Hepatocyte (in vitro differentiated cells): Measurements from ENCODE around the gene STK10. TPM values are rescaled to one million over a fixed set of nuclear protein-coding genes. Genes with fewer than 3 reads are reported as not detected.

Experiments used
- DNase-seq: peaks from one replicate; pipeline ENCODE4 v3.0.0-alpha.2; 2016; ENCODE audit warnings: low spot score
- H2AFZ ChIP-seq: fragments of 200-600 bp; sonication (generic); 2 replicates; pipeline ENCODE4 v1.6.0; 2016; ENCODE audit warnings: antibody characterized with exemption, mild to moderate bottlenecking
- H3K27ac ChIP-seq: fragments of 200-600 bp; sonication (generic); 2 replicates; pipeline ENCODE4 v1.5.1; 2016; ENCODE audit warnings: mild to moderate bottlenecking
- H3K27me3 ChIP-seq: fragments of 200-600 bp; sonication (generic); 2 replicates; pipeline ENCODE4 v1.6.1; 2016
- H3K36me3 ChIP-seq: fragments of 200-600 bp; sonication (generic); replicated peaks from 2 replicates; pipeline ENCODE4 v1.5.1; 2016; ENCODE audit warnings: low read depth; ENCODE audit not compliant: insufficient read depth
- H3K4me1 ChIP-seq: fragments of 200-600 bp; sonication (generic); 2 replicates; pipeline ENCODE4 v1.5.1; 2016; ENCODE audit warnings: mild to moderate bottlenecking, moderate library complexity; ENCODE audit not compliant: insufficient read depth
- H3K4me2 ChIP-seq: fragments of 200-600 bp; sonication (generic); 2 replicates; pipeline ENCODE4 v1.6.0; 2016
- H3K4me3 ChIP-seq: fragments of 200-600 bp; sonication (generic); 2 replicates; pipeline ENCODE4 v1.5.1; 2016; ENCODE audit warnings: mild to moderate bottlenecking
- H3K79me2 ChIP-seq: fragments of 200-600 bp; sonication (generic); 2 replicates; pipeline ENCODE4 v1.6.0; 2017; ENCODE audit warnings: mild to moderate bottlenecking
- H3K9me2 ChIP-seq: fragments of 200-600 bp; sonication (generic); replicated peaks from 2 replicates; pipeline ENCODE4 v1.6.0; 2017; ENCODE audit warnings: mild to moderate bottlenecking; ENCODE audit not compliant: insufficient read depth
- H3K9me3 ChIP-seq: fragments of 200-600 bp; sonication (generic); 2 replicates; pipeline ENCODE4 v1.5.1; 2016; ENCODE audit warnings: low read depth, mild to moderate bottlenecking
- H4K20me1 ChIP-seq: fragments of 200-600 bp; sonication (generic); 2 replicates; pipeline ENCODE4 v1.6.0; 2016; ENCODE audit warnings: mild to moderate bottlenecking; ENCODE audit not compliant: insufficient read depth, poor library complexity, severe bottlenecking
- CTCF ChIP-seq: fragments of 200-600 bp; sonication (generic); IDR thresholded peaks from 2 replicates; pipeline ENCODE4 v1.5.1; 2016; ENCODE audit warnings: antibody characterized with exemption, mild to moderate bottlenecking; ENCODE audit not compliant: poor library complexity
- EZH2 ChIP-seq: fragments of 200-600 bp; sonication (generic); IDR thresholded peaks from 2 replicates; pipeline ENCODE4 v1.6.1; 2016; ENCODE audit warnings: antibody characterized with exemption, mild to moderate bottlenecking, borderline replicate concordance
- EZH2phosphoT487 ChIP-seq: fragments of 200-600 bp; sonication (generic); IDR thresholded peaks from one replicate; pipeline ENCODE4 v1.6.1; 2018; ENCODE audit warnings: antibody characterized with exemption, mild to moderate bottlenecking, low read depth, moderate library complexity; ENCODE audit not compliant: unreplicated experiment, severe bottlenecking
- WGBS: methylation state at CpG from one replicate; pipeline ENCODE4 v1.1.6; 2016; ENCODE audit warnings: low lambda C conversion rate; ENCODE audit errors: missing lambda C conversion rate; 5-methylcytosine and 5-hydroxymethylcytosine counted together
- polyA plus RNA-seq: library from polyadenylated mRNA; unstranded; fragments of >200 nt; fragmentation: Nextera tagmentation; extraction: Ambion mirVana; gene quantifications from 2 replicates; pipeline ENCODE4 v1.2.1, GENCODE V29; 2016
- total RNA-seq: library from RNA; depleted of rRNA; stranded (reverse); fragments of >200 nt; gene quantifications from 2 replicates; pipeline ENCODE4 v1.2.3, GENCODE V29; 2014

Gene STK10
- total and polyA plus RNA-seq, 2 experiments from 2014 or later = 11.3 to 19.3 TPM

- Histone ChIP-seq H3K27me3 (no peaks in the 10 kb centered on the region), H3K9me2 (no peaks in the 10 kb centered on the region), H3K9me3 (no peaks in the 10 kb centered on the region), H3K36me3 (no peaks in the 10 kb centered on the region), H2AFZ (peak overlapping the region; percentile 73), H3K4me2 (peak overlapping the region; percentile 91), H3K4me1 (peaks cover 28% of the 10 kb centered on the region), H3K79me2 (peaks cover 42% of the 10 kb centered on the region), H3K4me3 (peak overlapping the region; percentile 63), H3K27ac (peak overlapping the region; percentile 98), H4K20me1 (peaks cover 27% of the 10 kb centered on the region)
- WGBS = 19% methylated on average over 37 of the region's 37 CpGs
- TF ChIP-seq EZH2 (no peak), CTCF (no peak), EZH2phosphoT487 (no peak)
- no peak for DNase-seq
These were observed 180.6 kb downstream of the STK10 start for GRCh38 chr5:172007175-172008110.

- H3K4me2 ChIP-seq = peak within 1 kb of the TSS; percentile 92
- H3K36me3 ChIP-seq = no peaks in the 10 kb centered on the region
- peaks cover 28% of the 10 kb centered on the region for H3K4me1 ChIP-seq
- H4K20me1 ChIP-seq = peaks cover 36% of the 10 kb centered on the region
- DNase-seq = peak; percentile 99
- peak within 1 kb of the TSS; percentile 85 for H2AFZ ChIP-seq
- H3K4me3 ChIP-seq = peak within 1 kb of the TSS; percentile 63
- peaks cover 51% of the 10 kb centered on the region for H3K79me2 ChIP-seq
- TF ChIP-seq CTCF (no peak), EZH2 (no peak), EZH2phosphoT487 (no peak)
- H3K27ac ChIP-seq = peak within 1 kb of the TSS; percentile 98
- no peaks in the 10 kb centered on the region for H3K9me3 ChIP-seq
- WGBS = 0% methylated on average over 60 of the region's 81 CpGs
- no peaks in the 10 kb centered on the region for H3K9me2 ChIP-seq
- no peaks in the 10 kb centered on the region for H3K27me3 ChIP-seq
These were observed 181.5 kb downstream of the STK10 start, which contains the start of gene FBXW11 for GRCh38 chr5:172006321-172007174. Gene FBXW11 (minus strand): TSS chr5:172006638. CDS start chr5:172006502, 136 bp downstream.

GRCh38 chr5:172005708-172006320 lies 182.2 kb downstream of the STK10 start:
- no peaks in the 10 kb centered on the region for H3K9me2 ChIP-seq
- H3K4me3 ChIP-seq = peak overlapping the region; percentile 56
- H2AFZ ChIP-seq = peak overlapping the region; percentile 85
- no peaks in the 10 kb centered on the region for H3K36me3 ChIP-seq
- peak; percentile 53 for DNase-seq
- 2% methylated on average over 25 of the region's 34 CpGs for WGBS
- no peak for TF ChIP-seq CTCF
- TF ChIP-seq EZH2phosphoT487 = no peak
- TF ChIP-seq EZH2 = no peak
- peaks cover 28% of the 10 kb centered on the region for H3K4me1 ChIP-seq
- H3K9me3 ChIP-seq = no peaks in the 10 kb centered on the region
- peaks cover 43% of the 10 kb centered on the region for H4K20me1 ChIP-seq
- peak overlapping the region; percentile 98 for H3K27ac ChIP-seq
- H3K4me2 ChIP-seq = peak overlapping the region; percentile 92
- peaks cover 58% of the 10 kb centered on the region for H3K79me2 ChIP-seq
- no peaks in the 10 kb centered on the region for H3K27me3 ChIP-seq
